HPDE6-E6E7 (cell line): ENCODE measurements around the gene SLC37A4.
"Not testable (repeated sequence)": the region's sequence is repeated elsewhere in the genome, so short reads cannot be mapped to it uniquely, and the experiment has no call there.

Experiments
- DNase-seq: peaks from one replicate; pipeline ENCODE4 v3.0.0; 2011; ENCODE audit warnings: missing footprints; ENCODE audit errors: extremely low spot score

The SLC37A4 gene

DNA sequence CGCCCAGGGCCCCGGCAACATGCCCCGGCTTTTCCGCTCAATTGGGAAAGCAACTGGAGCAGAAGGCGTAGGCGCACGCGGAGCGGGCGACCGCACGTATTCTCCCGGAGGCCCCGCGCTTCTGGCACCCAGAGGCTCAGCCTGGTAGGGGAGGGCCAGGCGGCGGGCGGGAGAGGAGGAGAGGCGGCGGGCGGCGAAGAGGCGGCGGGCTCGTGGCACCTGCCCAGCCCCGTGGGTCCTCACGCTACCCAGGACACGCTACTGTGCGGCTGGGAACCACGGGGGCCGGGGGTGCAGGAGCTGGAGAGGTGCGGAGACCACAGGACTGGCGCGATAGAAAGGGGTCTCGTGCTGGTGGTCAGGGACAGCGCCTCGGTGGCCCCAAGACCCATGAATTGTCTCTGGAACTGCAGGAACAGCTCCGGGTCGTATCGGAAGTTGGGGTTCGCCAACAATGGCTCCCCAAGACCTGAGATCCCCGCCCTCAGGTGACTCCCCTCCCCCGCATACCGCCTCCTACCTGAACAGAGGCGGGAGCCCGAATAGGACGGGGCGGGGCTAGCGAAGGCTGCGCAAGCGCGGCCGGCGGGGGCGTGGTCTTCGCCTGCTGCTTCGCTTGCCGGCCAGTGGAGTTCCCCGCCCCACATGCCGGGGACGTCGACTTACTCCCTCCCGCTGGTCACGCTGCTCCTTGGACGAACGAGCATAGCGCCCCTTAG lies at the start of gene SLC37A4:
SLC37A4 (minus strand) TSS at position 549 of the 719 bp plus-strand sequence.
- peak; percentile 98 for DNase-seq

DNA sequence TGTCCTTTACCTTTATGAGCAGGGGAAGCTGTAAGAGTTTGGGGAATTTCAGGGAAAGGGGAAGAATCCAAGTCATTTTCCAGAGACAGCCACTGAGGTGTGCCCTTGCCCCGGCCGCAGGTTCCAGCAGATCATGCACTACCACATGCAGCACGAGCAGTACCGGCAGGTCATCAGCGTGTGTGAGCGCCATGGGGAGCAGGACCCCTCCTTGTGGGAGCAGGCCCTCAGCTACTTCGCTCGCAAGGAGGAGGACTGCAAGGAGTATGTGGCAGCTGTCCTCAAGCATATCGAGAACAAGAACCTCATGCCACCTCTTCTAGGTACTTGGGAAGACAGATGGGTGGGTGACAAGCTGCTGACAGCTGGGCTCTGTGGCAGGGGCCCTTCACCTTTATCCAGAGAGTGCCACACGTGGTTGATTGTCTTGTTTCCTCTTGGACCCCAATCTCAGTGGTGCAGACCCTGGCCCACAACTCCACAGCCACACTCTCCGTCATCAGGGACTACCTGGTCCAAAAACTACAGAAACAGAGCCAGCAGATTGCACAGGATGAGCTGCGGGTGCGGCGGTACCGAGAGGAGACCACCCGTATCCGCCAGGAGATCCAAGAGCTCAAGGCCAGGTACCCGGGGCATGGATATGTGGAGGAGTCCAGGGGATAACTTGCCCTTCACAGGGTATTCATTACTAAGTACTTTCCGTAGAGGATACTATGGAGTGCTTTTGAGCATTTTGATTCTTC lies 48.2 kb upstream of the SLC37A4 start:
- no peak for DNase-seq

- DNase-seq, result no peak
These were observed 47.2 kb upstream of the SLC37A4 start for GRCh38 chr11:119077839-119078238.

GRCh38 chr11:119067371-119068222 lies 36.9 kb upstream of the SLC37A4 start, which contains the start of gene VPS11:
TSS of gene VPS11 (plus strand) at chr11:119067818. CDS start at chr11:119067824, 6 bp downstream.
- DNase-seq, result peak; percentile 100

GRCh38 chr11:119065369-119065768 lies 34.7 kb upstream of the SLC37A4 start:
- peak; percentile 34 for DNase-seq

GRCh38 chr11:119062779-119063178 lies 32.1 kb upstream of the SLC37A4 start:
- DNase-seq, result no peak

- no peak for DNase-seq
These were observed 30.6 kb upstream of the SLC37A4 start for GRCh38 chr11:119061256-119061655.

DNA sequence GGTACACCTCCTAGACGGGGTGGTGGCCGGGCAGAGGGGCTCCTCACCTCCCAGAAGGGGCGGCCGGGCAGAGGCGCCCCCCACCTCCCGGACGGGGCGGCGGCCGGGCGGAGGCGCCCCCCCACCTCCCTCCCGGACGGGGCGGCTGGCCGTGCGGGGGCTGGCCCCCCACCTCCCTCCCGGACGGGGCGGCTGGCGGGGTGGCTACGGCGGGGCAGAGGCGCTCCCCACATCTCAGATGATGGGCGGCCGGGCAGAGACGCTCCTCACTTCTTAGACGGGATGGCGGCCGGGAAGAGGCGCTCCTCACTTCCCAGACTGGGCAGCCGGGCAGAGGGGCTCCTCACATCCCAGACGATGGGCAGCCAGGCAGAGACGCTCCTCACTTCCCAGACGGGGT lies 28.5 kb upstream of the SLC37A4 start:
- not testable (repeated sequence) for DNase-seq

GRCh38 chr11:119057000-119057769 lies 26.5 kb upstream of the SLC37A4 start, which contains the start of gene HYOU1:
TSS of gene HYOU1 (minus strand) at chr11:119057205. CDS start at chr11:119056160, 1,045 bp downstream.
- DNase-seq, result peak; percentile 96

- DNase-seq, result peak; percentile 67
These were observed 25.8 kb upstream of the SLC37A4 start for GRCh38 chr11:119056421-119056999.

DNA sequence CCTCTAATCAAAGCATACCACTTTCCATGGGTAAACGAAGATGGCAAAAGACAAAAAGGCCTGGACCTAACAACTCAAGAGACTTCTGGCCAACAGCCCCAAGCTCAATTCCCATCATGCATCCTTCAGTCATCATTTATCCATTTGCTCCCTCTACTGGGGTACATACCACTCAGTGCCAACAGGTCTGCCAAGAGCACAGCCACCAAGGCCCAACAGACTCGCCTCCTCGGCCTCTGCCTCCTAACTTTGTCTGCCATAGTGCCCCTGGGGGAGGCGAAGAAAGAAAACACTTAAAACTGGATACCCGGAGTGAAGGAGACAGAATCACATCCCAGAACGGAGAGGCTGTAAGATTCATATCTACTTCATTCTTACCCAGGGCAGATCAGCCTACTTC lies 25.2 kb upstream of the SLC37A4 start:
- peak; percentile 16 for DNase-seq

- DNase-seq, result no peak
These were observed 23.7 kb upstream of the SLC37A4 start for GRCh38 chr11:119054418-119054817.

- DNase-seq, result no peak
These were observed 21.6 kb upstream of the SLC37A4 start for GRCh38 chr11:119052163-119052814.

DNA sequence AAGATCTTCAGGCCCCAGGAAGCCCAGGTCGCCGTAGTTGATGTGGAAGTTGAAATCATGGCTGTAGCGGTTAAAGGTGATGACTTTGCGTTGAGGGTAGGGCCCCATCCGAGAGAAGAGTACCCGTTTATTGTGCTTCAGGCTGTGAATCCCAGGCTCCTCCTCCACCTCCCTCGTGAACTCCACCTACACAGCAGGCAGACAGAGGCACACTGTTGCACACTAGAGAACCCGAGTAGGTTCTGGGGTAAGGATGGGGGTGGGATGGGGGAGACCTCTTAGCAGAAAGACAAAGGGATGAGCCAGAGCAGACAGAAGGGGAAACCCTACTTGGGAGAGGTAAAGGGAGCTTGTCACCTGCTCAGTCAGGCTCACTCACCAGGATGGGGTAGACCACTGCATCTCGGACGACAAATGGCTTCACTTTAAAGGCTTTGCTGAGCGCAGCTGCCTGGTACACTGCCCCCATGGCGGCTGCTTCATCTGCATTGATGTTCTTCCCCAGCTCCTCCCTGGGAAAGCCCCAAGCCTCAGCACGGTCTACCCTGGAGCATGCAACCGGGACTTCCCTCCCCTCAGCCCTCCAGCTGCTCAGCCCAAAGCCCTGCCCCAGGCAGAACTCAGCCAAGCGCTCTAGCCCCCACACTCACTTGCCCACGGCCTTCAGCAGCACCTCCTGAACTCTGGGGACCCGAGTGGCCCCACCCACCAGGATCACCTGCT lies 20.9 kb upstream of the SLC37A4 start:
- DNase-seq, result no peak

GRCh38 chr11:119049081-119049480 lies 18.4 kb upstream of the SLC37A4 start:
- no peak for DNase-seq

GRCh38 chr11:119048644-119049043 lies 18.0 kb upstream of the SLC37A4 start:
- DNase-seq, result no peak

- DNase-seq, result no peak
These were observed 16.5 kb upstream of the SLC37A4 start for GRCh38 chr11:119047205-119047604.

DNA sequence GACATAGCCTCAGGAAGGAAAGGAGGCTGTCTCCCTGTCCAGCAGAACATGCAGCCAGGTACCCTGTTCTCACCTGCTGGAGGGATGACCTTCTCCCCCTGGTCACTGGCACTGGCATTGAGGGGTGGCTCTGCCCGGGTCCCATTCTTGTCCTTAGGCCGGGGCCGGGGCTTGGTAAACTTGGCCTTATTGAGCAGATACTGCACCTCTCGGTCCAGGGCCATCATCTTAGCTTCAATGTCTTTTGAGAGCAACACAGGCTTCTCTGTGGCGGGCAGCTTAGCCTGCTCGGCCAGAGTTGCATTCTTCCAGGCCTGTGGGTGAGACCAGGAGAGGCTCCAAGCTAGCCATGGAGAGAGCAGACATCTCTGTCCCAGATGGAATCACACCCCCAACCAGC lies 15.8 kb upstream of the SLC37A4 start:
- no peak for DNase-seq

DNA sequence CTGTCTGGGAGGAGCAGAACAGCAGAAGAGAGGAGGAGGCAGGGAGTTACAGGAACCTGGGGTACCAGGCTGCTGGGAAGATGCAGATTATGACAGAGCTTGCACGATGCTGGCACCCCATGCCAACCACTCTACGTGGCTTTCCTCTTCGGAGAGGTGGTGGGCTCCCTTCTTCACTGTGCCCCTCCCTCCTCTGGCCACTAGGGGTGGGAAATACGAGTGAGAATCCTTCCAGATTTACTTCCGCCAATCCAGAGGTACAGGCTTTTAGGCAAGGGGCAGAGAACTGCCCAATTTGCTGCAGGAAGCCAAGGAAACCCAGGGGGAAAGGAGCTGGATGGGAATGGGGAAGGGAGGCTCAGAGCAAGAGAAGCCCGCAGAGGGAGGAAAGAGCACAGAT lies 14.0 kb upstream of the SLC37A4 start:
- no peak for DNase-seq

DNA sequence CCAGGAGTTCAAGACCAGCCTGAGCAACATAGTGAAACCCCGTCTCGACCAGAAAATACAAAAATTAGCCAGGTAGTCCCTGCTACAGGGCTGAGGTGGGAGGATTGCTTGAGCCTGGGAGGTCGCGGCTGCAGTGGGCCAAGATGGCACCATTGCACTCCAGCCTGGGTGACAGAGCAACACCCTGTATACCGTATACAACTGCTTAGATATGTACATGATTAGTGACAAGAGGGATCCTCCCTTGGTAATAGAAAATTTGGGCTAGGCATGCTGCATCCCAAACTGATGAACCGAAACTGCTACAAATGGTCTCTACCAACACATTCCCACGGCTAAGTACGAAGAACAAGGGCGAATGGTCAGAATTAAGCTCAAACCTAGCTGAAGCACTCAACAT lies 12.2 kb upstream of the SLC37A4 start:
- DNase-seq, result no peak
